Sigmoid colon (tissue), 7 donors: ENCODE measurements around the gene ACP4. TPM values are rescaled to one million over a fixed set of nuclear protein-coding genes. Genes with fewer than 3 reads are reported as not detected.

Source experiments
- DNase-seq: peaks from one replicate; pipeline ENCODE4 v3.0.0-alpha.2; 2019
- H3K27ac ChIP-seq, 4 donors: fragments of 200-600 bp; sonication (generic); one replicate each; pipeline ENCODE4 v1.5.1; 2016 to 2019; ENCODE audit warnings: mild to moderate bottlenecking in 1 of 4
- H3K27me3 ChIP-seq, 3 donors: fragments of 200-600 bp; sonication (generic); one replicate each; pipeline ENCODE4 v1.5.1; 2019; ENCODE audit warnings: mild to moderate bottlenecking in 1 of 3
- H3K36me3 ChIP-seq, 4 donors: fragments of 200-600 bp; sonication (generic); one replicate each; pipeline ENCODE4 v1.5.1; 2016 to 2019
- H3K4me1 ChIP-seq, 4 donors: fragments of 200-600 bp; sonication (generic); one replicate each; pipeline ENCODE4 v1.5.1; 2017 to 2019
- H3K4me3 ChIP-seq, 4 donors: fragments of 200-600 bp; sonication (generic); one replicate each; pipeline ENCODE4 v1.5.1; 2017 to 2019; ENCODE audit warnings: mild to moderate bottlenecking in 2 of 4, moderate library complexity in 1 of 4
- H3K9me3 ChIP-seq, 4 donors: fragments of 200-600 bp in 3 of 4; sonication (generic) in 3 of 4; one replicate each; pipeline versions ENCODE4 v1.5.1 to v1.6.1; 2013 to 2019
- CTCF ChIP-seq, 4 experiments: fragments of 450-650 bp in 3 of 4; fragments of 200-600 bp in 1 of 4; IDR thresholded peaks; one replicate each; pipeline ENCODE4 v1.5.1; 2016 to 2019; ENCODE audit warnings: antibody characterized with exemption in 4 of 4, mild to moderate bottlenecking in 3 of 4, moderate library complexity in 2 of 4
- EP300 ChIP-seq, 4 donors: sonication (generic); formaldehyde crosslinking; IDR thresholded peaks; one replicate each; pipeline ENCODE4 v1.6.1; 2017; ENCODE audit warnings: antibody characterized with exemption in 4 of 4
- POLR2A ChIP-seq, 2 donors: fragments of 450-650 bp; IDR thresholded peaks; one replicate each; pipeline ENCODE4 v1.6.1; 2016; ENCODE audit warnings: antibody characterized with exemption in 2 of 2, mild to moderate bottlenecking in 2 of 2, moderate library complexity in 2 of 2
- POLR2AphosphoS5 ChIP-seq, 4 donors: sonication (generic); formaldehyde crosslinking; IDR thresholded peaks; one replicate each; pipeline ENCODE4 v1.6.1; 2017; ENCODE audit warnings: antibody characterized with exemption in 4 of 4
- WGBS, 2 donors: extraction: QIAGEN DNeasy Blood & Tissue Kit; methylation state at CpG; one replicate each; pipeline ENCODE4 v1.1.7; 2013; 5-methylcytosine and 5-hydroxymethylcytosine counted together
- intact Hi-C: fragments of 100-400 bp; cut with DNase I; formaldehyde crosslinking; loops from one replicate; pipeline ENCODE4 v1.15.1; 2023
- polyA plus RNA-seq, 3 donors: library from polyadenylated mRNA; stranded (reverse); fragments of 200-250 nt; gene quantifications; one replicate each; pipeline ENCODE4 v1.2.3, GENCODE V29; 2013
- total RNA-seq, 4 donors: library from RNA; depleted of rRNA; stranded (reverse); fragments of >200 nt; gene quantifications; one replicate each; pipeline ENCODE4 v1.1.0, GENCODE V29; 2016
- donor health status: healthy with polysubstance abuse.
- donor health status: Bipolar disorder and iron deficiency.
- donor health status: healthy.

Gene ACP4
- total and polyA plus RNA-seq, 7 donors = not detected

GRCh38 chr19:50796128-50796633 lies 6.0 kb downstream of the ACP4 start:
- no peak overlapping the region for H3K4me3 ChIP-seq
- 84 to 88% methylated on average over 9 of the region's 9 CpGs for WGBS, 2 donors
- H3K4me1 ChIP-seq = no peaks in the 10 kb centered on the region
- intact Hi-C loops = no loop called here
- TF ChIP-seq CTCF (IDR thresholded peaks at IDR 0.05) (no peak), POLR2A (IDR thresholded peaks at IDR 0.05) (no peak), POLR2AphosphoS5 (IDR thresholded peaks at IDR 0.05) (no peak), EP300 (IDR thresholded peaks at IDR 0.05) (no peak)
- H3K27ac ChIP-seq = no peak overlapping the region
- H3K36me3 ChIP-seq = peaks cover 0 to 38% (median 9%) of the 10 kb centered on the region in 4 donors
- DNase-seq = no peak
- no peaks in the 10 kb centered on the region for H3K9me3 ChIP-seq
- H3K27me3 ChIP-seq = peaks cover 0 to 4% (median 0%) of the 10 kb centered on the region in 3 donors

GRCh38 chr19:50796634-50797428 lies 6.6 kb downstream of the ACP4 start:
- Histone ChIP-seq H3K36me3 (peaks cover 0 to 45% (median 10%) of the 10 kb centered on the region in 4 donors), H3K4me1 (no peaks in the 10 kb centered on the region), H3K4me3 (no peak overlapping the region), H3K9me3 (no peaks in the 10 kb centered on the region), H3K27ac (no peak overlapping the region), H3K27me3 (no peaks in the 10 kb centered on the region)
- no peak for TF ChIP-seq POLR2AphosphoS5 (IDR thresholded peaks at IDR 0.05)
- no peak for TF ChIP-seq POLR2A (IDR thresholded peaks at IDR 0.05)
- TF ChIP-seq CTCF (IDR thresholded peaks at IDR 0.05) = no peak
- TF ChIP-seq EP300 (IDR thresholded peaks at IDR 0.05) = no peak
- intact Hi-C loops = no loop called here
- no peak for DNase-seq
- whole genome bisulfite sequencing, 2 donors = 83 to 87% methylated on average over 8 of the region's 8 CpGs

- no peak for DNase-seq
- Histone ChIP-seq H3K27me3 (no peaks in the 10 kb centered on the region), H3K4me1 (peaks cover 0 to 4% (median under 1%) of the 10 kb centered on the region in 4 donors), H3K36me3 (peaks cover 0 to 47% (median 12%) of the 10 kb centered on the region in 4 donors), H3K27ac (no peak overlapping the region), H3K4me3 (no peak overlapping the region), H3K9me3 (no peaks in the 10 kb centered on the region)
- TF ChIP-seq CTCF (IDR thresholded peaks at IDR 0.05) (no peak), POLR2AphosphoS5 (IDR thresholded peaks at IDR 0.05) (no peak), POLR2A (IDR thresholded peaks at IDR 0.05) (no peak), EP300 (IDR thresholded peaks at IDR 0.05) (no peak)
- 86 to 91% methylated on average over 7 of the region's 7 CpGs for WGBS, 2 donors
- intact Hi-C loops = no loop called here
These were observed 7.2 kb downstream of the ACP4 start for GRCh38 chr19:50797429-50797780.

GRCh38 chr19:50797781-50798658 lies 7.8 kb downstream of the ACP4 start:
- TF ChIP-seq POLR2A (IDR thresholded peaks at IDR 0.05) (no peak), CTCF (IDR thresholded peaks at IDR 0.05) (no peak), POLR2AphosphoS5 (IDR thresholded peaks at IDR 0.05) (no peak), EP300 (IDR thresholded peaks at IDR 0.05) (no peak)
- 74 to 91% methylated on average over 18 of the region's 18 CpGs for WGBS, 2 donors
- intact Hi-C loops = no loop called here
- no peak for DNase-seq
- Histone ChIP-seq H3K4me3 (no peak overlapping the region), H3K27me3 (no peaks in the 10 kb centered on the region), H3K27ac (no peak overlapping the region), H3K9me3 (no peaks in the 10 kb centered on the region), H3K4me1 (peaks cover 0 to 11% (median 7%) of the 10 kb centered on the region in 4 donors), H3K36me3 (peaks cover 0 to 47% (median 12%) of the 10 kb centered on the region in 4 donors)
